SK-MEL-5 (cell line): ENCODE results near the gene SRSF10. TPM values are rescaled to one million over a fixed set of nuclear protein-coding genes. Genes with fewer than 3 reads are reported as not detected.
"Not testable (repeated sequence)": the region's sequence is repeated elsewhere in the genome, so short reads cannot be mapped to it uniquely, and the experiment has no call there.

Experiments
- DNase-seq: peaks from one replicate; pipeline ENCODE4 v3.0.0-alpha.2; 2016; ENCODE audit warnings: low read depth, low spot score
- in situ Hi-C: cut with HindIII; loops from 2 replicates; pipeline ENCODE4 v1.10.0; 2016; ENCODE audit warnings: low sequenced_read_pairs, high pct_unique_total_duplicates, low pct_unique_long_range_greater_than_20kb
- polyA plus RNA-seq, 2 experiments: library from polyadenylated mRNA; depleted of rRNA; stranded (reverse); fragments of >200 nt; gene quantifications; 2 replicates each; pipeline ENCODE4 v1.2.3, GENCODE V29; 2015
- total RNA-seq: library from RNA; depleted of rRNA; stranded (reverse); fragments of >200 nt; shearing (Covaris generic); gene quantifications from 2 replicates; pipeline ENCODE4 v1.2.3, GENCODE V29; 2014; rRNA removed

Gene SRSF10
- 80.4 and 87.1 TPM in 2 replicates for total RNA-seq
- 83.5 and 90.8 TPM in 2 replicates for polyA plus RNA-seq (2015; cell fraction: cytosol; rRNA removed)
- polyA plus RNA-seq (2015; cell fraction: nucleus; rRNA removed): 379 and 408 TPM in 2 replicates

- peak; percentile 98 for DNase-seq
- in situ Hi-C loops: no loop called here
These were observed at the start of gene SRSF10 for GRCh38 chr1:23979881-23980727. SRSF10 (minus strand) TSS chr1:23980327; CDS start chr1:23980255, 72 bp downstream.

GRCh38 chr1:24027838-24028468 is 47.8 kb upstream of the SRSF10 start:
- peak; percentile 69 for DNase-seq
- in situ Hi-C loops: no loop called here

GRCh38 chr1:24022581-24023361 is 42.6 kb upstream of the SRSF10 start:
- in situ Hi-C loops: no loop called here
- DNase-seq: no peak

- in situ Hi-C loops: no loop called here
- DNase-seq: no peak
These were observed 41.5 kb upstream of the SRSF10 start for GRCh38 chr1:24021403-24022266.

- in situ Hi-C loops: no loop called here
- no peak for DNase-seq
These were observed 40.3 kb upstream of the SRSF10 start for GRCh38 chr1:24020470-24020869.

- no peak for DNase-seq
- in situ Hi-C loops: no loop called here
These were observed 39.9 kb upstream of the SRSF10 start for GRCh38 chr1:24020025-24020424.

- peak; percentile 75 for DNase-seq
- in situ Hi-C loops: no loop called here
These were observed 38.8 kb upstream of the SRSF10 start for GRCh38 chr1:24018611-24019580.

GRCh38 chr1:24015221-24016210 is 35.4 kb upstream of the SRSF10 start:
- peak; percentile 76 for DNase-seq
- in situ Hi-C loops: no loop called here

- in situ Hi-C loops, DNase-seq: not testable (repeated sequence)
These were observed 32.8 kb upstream of the SRSF10 start for GRCh38 chr1:24012878-24013277.

GRCh38 chr1:24010650-24011049 is 30.5 kb upstream of the SRSF10 start:
- in situ Hi-C loops: no loop called here

GRCh38 chr1:24009406-24009805 is 29.3 kb upstream of the SRSF10 start:
- DNase-seq: peak; percentile 26
- in situ Hi-C loops: no loop called here

More at GRCh38 chr1:24010650-24011049, 30.5 kb upstream of the SRSF10 start:
- no peak for DNase-seq

GRCh38 chr1:24008574-24009184 is 28.6 kb upstream of the SRSF10 start:
- in situ Hi-C loops: not testable (repeated sequence)
- DNase-seq: peak; percentile 86

- in situ Hi-C loops: no loop called here
- DNase-seq: no peak
These were observed 27.0 kb upstream of the SRSF10 start for GRCh38 chr1:24007079-24007478.

- in situ Hi-C loops: no loop called here
- DNase-seq: no peak
These were observed 25.0 kb upstream of the SRSF10 start for GRCh38 chr1:24005163-24005562.

- in situ Hi-C loops: no loop called here
- no peak for DNase-seq
These were observed 24.0 kb upstream of the SRSF10 start for GRCh38 chr1:24004132-24004531.
